ENCODE results near the gene SMARCC1.

SMARCC1 gene

GRCh38 chr3:47581422-47581821 is 200.3 kb downstream of the SMARCC1 start:
- no peak for DNase-seq

- DNase-seq, result no peak
Observed at GRCh38 chr3:47580481-47580880, 201.2 kb downstream of the SMARCC1 start.

GRCh38 chr3:47579875-47580274 is 201.8 kb downstream of the SMARCC1 start:
- DNase-seq, result no peak

GRCh38 chr3:47578691-47579632 is 202.7 kb downstream of the SMARCC1 start, which contains the start of gene CSPG5:
CSPG5 (minus strand) TSS chr3:47578865; CDS start chr3:47578693, 172 bp downstream.
- DNase-seq, result peak; percentile 22 to 23

GRCh38 chr3:47578119-47578632 is 203.5 kb downstream of the SMARCC1 start:
- DNase-seq, result peak in 1 of 2 donors; percentile 64

- no peak for DNase-seq
Observed at GRCh38 chr3:47577583-47578118, 204.0 kb downstream of the SMARCC1 start.

GRCh38 chr3:47573190-47574172 is 208.2 kb downstream of the SMARCC1 start:
- DNase-seq, result peak; percentile 27 to 56

- peak; percentile 37 to 61 for DNase-seq
Observed at GRCh38 chr3:47571391-47572175, 210.1 kb downstream of the SMARCC1 start.

GRCh38 chr3:47568901-47569300 is 212.8 kb downstream of the SMARCC1 start:
- no peak for DNase-seq

- no peak for DNase-seq
Observed at GRCh38 chr3:47567149-47567548, 214.5 kb downstream of the SMARCC1 start.

GRCh38 chr3:47566667-47567066 is 215.0 kb downstream of the SMARCC1 start:
- DNase-seq, result no peak

- no peak for DNase-seq
Observed at GRCh38 chr3:47565734-47566550, 215.8 kb downstream of the SMARCC1 start.

GRCh38 chr3:47556351-47556750 is 225.3 kb downstream of the SMARCC1 start:
- no peak for DNase-seq

- DNase-seq, result no peak
Observed at GRCh38 chr3:47554335-47554734, 227.4 kb downstream of the SMARCC1 start.

- no peak for DNase-seq
Observed at GRCh38 chr3:47553407-47553806, 228.3 kb downstream of the SMARCC1 start.

- DNase-seq, result peak; percentile 70 to 73
Observed at GRCh38 chr3:47542471-47543173, 239.1 kb downstream of the SMARCC1 start.

- DNase-seq, result no peak
Observed at GRCh38 chr3:47541583-47542108, 240.0 kb downstream of the SMARCC1 start.

- DNase-seq, result no peak
Observed at GRCh38 chr3:47540281-47540680, 241.4 kb downstream of the SMARCC1 start.

GRCh38 chr3:47536967-47537366 is 244.7 kb downstream of the SMARCC1 start:
- no peak for DNase-seq
